Fibroblast of the aortic adventitia (primary cell): ENCODE data around the gene ENTREP1. TPM values are rescaled to one million over a fixed set of nuclear protein-coding genes. Genes with fewer than 3 reads are reported as not detected.

Experiments
- DNase-seq: peaks from one replicate; pipeline ENCODE4 v3.0.0-alpha.2; 2010; ENCODE audit warnings: low read depth
- H3K4me3 ChIP-seq: 2 replicates; pipeline ENCODE4 v1.5.1; 2011; ENCODE audit warnings: low read depth, mild to moderate bottlenecking, control low read depth, low read length, moderate library complexity
- CTCF ChIP-seq: IDR thresholded peaks from 2 replicates; pipeline ENCODE4 v1.5.1; 2011; ENCODE audit warnings: mild to moderate bottlenecking, low read length, control low read depth, inconsistent platforms; ENCODE audit not compliant: insufficient read depth
- total RNA-seq: library from RNA; depleted of rRNA; stranded (reverse); fragments of >200 nt; gene quantifications from 2 replicates; pipeline ENCODE4 v1.2.3, GENCODE V29; 2012; ENCODE audit warnings: low replicate concordance

The ENTREP1 gene
- total RNA-seq, 1 donor, result 0.18 TPM

GRCh38 chr9:69389437-69389995 is 64.5 kb downstream of the ENTREP1 start:
- DNase-seq, result no peak
- TF ChIP-seq CTCF, result no peak

GRCh38 chr9:69391487-69391886 is 66.5 kb downstream of the ENTREP1 start:
- no peak for TF ChIP-seq CTCF
- no peak for DNase-seq
- H3K4me3 ChIP-seq, result no peak overlapping the region

More at GRCh38 chr9:69389437-69389995, 64.5 kb downstream of the ENTREP1 start:
- H3K4me3 ChIP-seq, result no peak overlapping the region

- no peak overlapping the region for H3K4me3 ChIP-seq
- TF ChIP-seq CTCF, result no peak
- peak; percentile 31 for DNase-seq
Measured at GRCh38 chr9:69391946-69392345, 66.9 kb downstream of the ENTREP1 start.

GRCh38 chr9:69392826-69393225 is 67.8 kb downstream of the ENTREP1 start:
- H3K4me3 ChIP-seq, result no peak overlapping the region
- TF ChIP-seq CTCF, result no peak
- DNase-seq, result no peak

- no peak for DNase-seq
- H3K4me3 ChIP-seq, result no peak overlapping the region
- TF ChIP-seq CTCF, result no peak
Measured at GRCh38 chr9:69393425-69393824, 68.4 kb downstream of the ENTREP1 start.

- TF ChIP-seq CTCF, result no peak
- H3K4me3 ChIP-seq, result no peak overlapping the region
- DNase-seq, result no peak
Measured at GRCh38 chr9:69395718-69396117, 70.7 kb downstream of the ENTREP1 start.

GRCh38 chr9:69396759-69397158 is 71.7 kb downstream of the ENTREP1 start:
- no peak overlapping the region for H3K4me3 ChIP-seq
- TF ChIP-seq CTCF, result no peak
- DNase-seq, result peak; percentile 20
